AG04449 (cell line): ENCODE results near the gene UBL7.
"Not testable (repeated sequence)": the region's sequence is repeated elsewhere in the genome, so short reads cannot be mapped to it uniquely, and the experiment has no call there.

Source experiments
- CTCF ChIA-PET: fragments of 350-600 bp; formaldehyde crosslinking; extraction: SDS; loops from one replicate; lab custom pipeline; 2021; ENCODE audit warnings: antibody characterized with exemption; lab: Yijun Ruan, JAX
- POLR2A ChIA-PET: fragments of 400-600, 350-600 bp; formaldehyde crosslinking; extraction: SDS; loops from one replicate; lab custom pipeline; 2020; ENCODE audit warnings: antibody characterized with exemption, inconsistent platforms; lab: Yijun Ruan, JAX
- DNase-seq: peaks from one replicate; pipeline ENCODE4 v3.0.0-alpha.2; 2010; ENCODE audit warnings: low read depth, low spot score
- H3K4me3 ChIP-seq: 2 replicates; pipeline ENCODE4 v1.5.1; 2011; ENCODE audit warnings: low read depth, mild to moderate bottlenecking, control low read depth, low read length
- TF ChIP-seq, protein P1 (sequence below): IDR thresholded peaks from one replicate; pipeline ENCODE4 v1.5.1; 2011; ENCODE audit warnings: mild to moderate bottlenecking, moderate library complexity, low read length, control low read depth, inconsistent platforms; ENCODE audit not compliant: insufficient read depth; ENCODE audit errors: missing control alignments

Gene UBL7

DNA sequence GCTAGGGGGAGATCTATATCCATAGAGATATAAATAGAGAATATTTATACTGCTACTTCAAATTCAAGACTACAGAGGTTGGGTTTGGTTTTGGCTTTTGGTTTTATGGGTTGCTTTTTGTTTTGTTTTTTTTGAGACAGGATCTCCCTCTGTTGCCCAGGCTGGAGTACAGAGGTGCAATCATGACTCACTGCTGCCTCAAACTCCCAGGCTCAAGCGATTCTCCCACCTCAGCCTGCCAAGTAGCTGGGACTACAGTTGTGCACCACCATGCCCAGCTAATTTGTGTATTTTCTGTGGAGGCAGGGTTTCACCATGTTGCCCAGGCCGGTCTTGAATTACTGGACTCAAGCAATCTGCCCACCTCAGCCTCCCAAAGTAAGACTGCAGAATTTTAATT is 3.9 kb upstream of the UBL7 start:
- TF ChIP-seq, protein P1, sequence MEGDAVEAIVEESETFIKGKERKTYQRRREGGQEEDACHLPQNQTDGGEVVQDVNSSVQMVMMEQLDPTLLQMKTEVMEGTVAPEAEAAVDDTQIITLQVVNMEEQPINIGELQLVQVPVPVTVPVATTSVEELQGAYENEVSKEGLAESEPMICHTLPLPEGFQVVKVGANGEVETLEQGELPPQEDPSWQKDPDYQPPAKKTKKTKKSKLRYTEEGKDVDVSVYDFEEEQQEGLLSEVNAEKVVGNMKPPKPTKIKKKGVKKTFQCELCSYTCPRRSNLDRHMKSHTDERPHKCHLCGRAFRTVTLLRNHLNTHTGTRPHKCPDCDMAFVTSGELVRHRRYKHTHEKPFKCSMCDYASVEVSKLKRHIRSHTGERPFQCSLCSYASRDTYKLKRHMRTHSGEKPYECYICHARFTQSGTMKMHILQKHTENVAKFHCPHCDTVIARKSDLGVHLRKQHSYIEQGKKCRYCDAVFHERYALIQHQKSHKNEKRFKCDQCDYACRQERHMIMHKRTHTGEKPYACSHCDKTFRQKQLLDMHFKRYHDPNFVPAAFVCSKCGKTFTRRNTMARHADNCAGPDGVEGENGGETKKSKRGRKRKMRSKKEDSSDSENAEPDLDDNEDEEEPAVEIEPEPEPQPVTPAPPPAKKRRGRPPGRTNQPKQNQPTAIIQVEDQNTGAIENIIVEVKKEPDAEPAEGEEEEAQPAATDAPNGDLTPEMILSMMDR = no peak
- no peak overlapping the region for H3K4me3 ChIP-seq
- DNase-seq = no peak
- ChIA-PET POLR2A (no interaction called here), CTCF (interaction anchor here (0.8 kb wide), 1 partner anchor 24 kb away, joined by 4 read pairs; no protein-coding TSS in a partner anchor)

DNA sequence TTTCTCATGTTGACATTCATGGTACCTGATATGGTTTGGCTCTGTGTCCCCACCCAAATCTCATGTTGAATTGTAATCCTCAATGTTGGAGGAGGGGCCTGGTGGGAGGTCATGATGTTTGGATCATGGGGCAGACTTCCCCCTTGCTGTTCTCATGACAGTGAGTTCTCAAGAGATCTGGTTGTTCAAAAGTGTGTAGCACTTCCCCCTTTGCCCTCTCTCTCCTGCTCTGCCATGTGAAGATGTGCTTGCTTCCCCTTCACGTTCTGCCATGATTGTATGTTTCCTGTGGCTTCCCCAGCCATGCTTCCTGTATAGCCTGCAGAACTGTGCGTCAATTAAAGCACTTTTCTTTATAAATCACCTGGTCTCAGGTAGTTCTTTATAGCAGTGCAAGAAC is 3.3 kb upstream of the UBL7 start:
- TF ChIP-seq, protein P1 = no peak
- ChIA-PET CTCF (interaction anchor here (0.8 kb wide), 1 partner anchor 24 kb away, joined by 4 read pairs; no protein-coding TSS in a partner anchor), POLR2A (no interaction called here)
- H3K4me3 ChIP-seq = no peak overlapping the region
- DNase-seq = no peak

DNA sequence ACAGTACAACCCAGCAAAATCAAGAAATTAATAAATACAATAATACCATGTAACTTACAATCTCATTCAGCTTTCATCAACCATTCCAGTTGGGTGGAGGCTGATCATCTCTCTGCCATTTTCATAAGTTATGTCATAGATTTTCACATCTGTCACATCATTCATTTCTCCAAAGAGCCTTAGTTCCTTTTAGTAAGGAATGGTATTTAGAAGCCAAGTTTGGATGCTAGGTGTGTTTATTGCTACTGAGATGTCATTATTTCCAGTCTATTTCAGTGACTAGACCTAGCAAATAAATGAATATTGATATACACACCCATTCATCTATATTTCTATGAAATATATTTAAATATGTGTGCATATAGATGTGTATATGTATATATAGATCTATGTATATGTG is 2.7 kb upstream of the UBL7 start:
- TF ChIP-seq, protein P1 = no peak
- DNase-seq = no peak
- H3K4me3 ChIP-seq = no peak overlapping the region
- POLR2A ChIA-PET = no interaction called here
- CTCF ChIA-PET = interaction anchor here (0.6 to 16.7 kb wide), 3 partner anchors 22 to 89 kb away, joined by 3 to 162 read pairs (median 6); no protein-coding TSS in a partner anchor

DNA sequence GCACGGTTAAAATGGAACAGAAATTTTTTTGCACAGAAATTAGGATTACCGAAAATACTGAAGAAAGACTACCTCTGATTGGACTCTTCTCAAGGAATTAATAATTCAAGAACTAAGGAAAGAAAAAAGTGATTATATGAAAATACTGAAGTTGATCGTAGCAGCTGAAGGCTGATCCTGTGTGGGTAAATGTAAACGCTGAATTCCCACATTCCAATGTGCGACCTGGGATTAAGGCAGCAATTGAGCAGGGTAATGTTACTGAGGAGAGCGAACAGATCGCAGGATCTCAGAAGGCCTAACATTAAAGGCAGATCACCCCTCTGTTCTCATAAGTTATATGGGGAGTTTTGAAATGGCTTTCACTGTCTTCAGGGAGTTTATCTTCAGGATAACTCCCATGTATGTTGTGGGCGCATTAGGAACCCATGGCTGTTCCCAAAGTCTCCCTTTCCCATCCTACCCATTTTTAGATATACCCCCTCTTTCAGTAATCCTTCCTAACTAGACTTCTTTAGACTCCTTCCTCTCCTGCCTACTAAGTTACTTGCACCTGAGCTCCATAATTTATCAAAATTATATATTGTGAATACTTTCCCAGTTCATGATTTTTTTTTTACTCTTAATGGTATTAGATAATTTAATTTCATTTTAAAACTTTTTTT is 1.0 kb upstream of the UBL7 start:
- no peak for DNase-seq
- peak overlapping the region; percentile 92 for H3K4me3 ChIP-seq
- TF ChIP-seq, protein P1 = no peak
- CTCF ChIA-PET = interaction anchor here (0.9 to 16.7 kb wide), 10 partner anchors 11 to 160 kb away, joined by 3 to 162 read pairs (median 6); no protein-coding TSS in a partner anchor
- POLR2A ChIA-PET = interaction anchor here (1.0 to 1.6 kb wide), 2 partner anchors 9 to 136 kb away, joined by 4 to 6 read pairs; no protein-coding TSS in a partner anchor

DNA sequence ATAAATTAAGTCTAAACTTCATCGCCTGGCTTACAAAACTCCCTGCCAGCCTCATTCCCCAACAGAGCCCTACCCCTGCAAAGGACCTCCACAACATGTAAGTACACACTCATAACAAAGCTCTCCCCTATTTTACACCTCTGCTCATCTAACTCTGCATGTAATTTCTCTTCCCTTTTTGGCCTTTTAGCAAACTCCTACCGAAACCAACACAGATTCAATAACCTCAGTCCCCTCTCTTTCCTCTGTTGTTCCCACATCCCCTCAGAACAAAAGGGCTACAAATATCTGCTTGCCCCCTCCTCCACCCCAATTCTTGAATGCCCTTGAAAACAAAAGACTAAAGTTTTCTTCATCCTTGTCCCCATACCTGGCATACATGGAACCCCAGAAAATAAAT is 662 bp downstream of the UBL7 start:
- TF ChIP-seq, protein P1 = no peak
- ChIA-PET POLR2A (interaction anchor here (0.6 to 1.6 kb wide), 6 partner anchors 9 to 165 kb away, joined by 3 to 6 read pairs (median 3); no protein-coding TSS in a partner anchor), CTCF (interaction anchor here (1.2 to 16.7 kb wide), 10 partner anchors 10 to 171 kb away, joined by 3 to 162 read pairs (median 6); partner anchors contain the start of gene SEMA7A)
- no peak for DNase-seq
- H3K4me3 ChIP-seq = peak overlapping the region; percentile 92

DNA sequence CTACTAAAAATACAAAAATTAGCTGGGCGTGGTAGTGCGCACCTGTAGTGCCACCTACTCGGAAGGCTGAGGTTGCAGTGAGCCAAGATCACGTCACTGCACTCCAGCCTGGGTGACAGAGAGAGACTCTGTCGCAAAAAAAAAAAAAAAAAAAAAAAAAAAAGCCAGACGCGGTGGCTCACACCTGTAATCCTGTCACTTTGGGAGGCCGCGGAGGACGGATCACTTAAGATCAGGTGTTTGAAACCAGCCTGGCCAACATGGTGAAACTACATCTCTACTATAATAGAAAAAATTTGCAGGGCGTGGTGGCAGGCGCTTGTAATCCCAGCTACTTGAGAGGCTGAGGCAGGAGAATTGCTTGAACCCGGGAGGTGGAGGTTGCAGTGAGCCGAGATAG is 1.2 kb downstream of the UBL7 start:
- DNase-seq, POLR2A ChIA-PET, H3K4me3 ChIP-seq: not testable (repeated sequence)
- CTCF ChIA-PET = interaction anchor here (1.4 to 16.7 kb wide), 5 partner anchors 9 to 157 kb away, joined by 3 to 162 read pairs (median 16); partner anchors contain the start of gene SEMA7A
